Chondrocyte (in vitro differentiated cells): ENCODE data around the gene METTL22. TPM values are rescaled to one million over a fixed set of nuclear protein-coding genes. Genes with fewer than 3 reads are reported as not detected.

Experiments
- DNase-seq: peaks from one replicate; pipeline ENCODE4 v3.0.0; 2021; ENCODE audit warnings: mixed read lengths, low spot score
- H3K27ac Mint-ChIP-seq: one replicate; pipeline ENCODE4 v1.8.0; 2021; ENCODE audit warnings: mild to moderate bottlenecking, moderate library complexity, mixed read lengths; ENCODE audit not compliant: unreplicated experiment
- H3K27me3 Mint-ChIP-seq: 2 replicates; pipeline ENCODE4 v1.8.0; 2021; ENCODE audit warnings: low read depth, mixed read lengths
- H3K36me3 Mint-ChIP-seq: 2 replicates; pipeline ENCODE4 v1.8.0; 2021; ENCODE audit warnings: low read depth, mixed read lengths
- H3K4me1 Mint-ChIP-seq: 2 replicates; pipeline ENCODE4 v1.8.0; 2021; ENCODE audit warnings: low read depth, mild to moderate bottlenecking, mixed read lengths
- H3K4me3 Mint-ChIP-seq: one replicate; pipeline ENCODE4 v1.8.0; 2021; ENCODE audit warnings: mild to moderate bottlenecking, moderate library complexity, mixed read lengths; ENCODE audit not compliant: unreplicated experiment
- H3K9me3 Mint-ChIP-seq: 2 replicates; pipeline ENCODE4 v1.8.0; 2021; ENCODE audit warnings: low read depth, mixed read lengths
- CTCF ChIP-seq: fragments of 200-600 bp; sonication (generic); IDR thresholded peaks from 2 replicates; pipeline ENCODE4 v1.5.0; 2021; ENCODE audit warnings: antibody characterized with exemption, mild to moderate bottlenecking, moderate library complexity
- total RNA-seq: library from RNA; stranded (reverse); gene quantifications from 3 replicates; pipeline ENCODE4 v1.2.1, GENCODE V29; 2021

Gene METTL22
- total RNA-seq, 1 donor from 2014 or later, result 39.9 TPM

- Mint-ChIP-seq H3K4me1 (peaks cover 13% of the 10 kb centered on the region), H3K27ac (no peak overlapping the region), H3K9me3 (no peaks in the 10 kb centered on the region), H3K4me3 (no peak overlapping the region), H3K36me3 (no peaks in the 10 kb centered on the region), H3K27me3 (peaks cover 22% of the 10 kb centered on the region)
- TF ChIP-seq CTCF, result no peak
- no peak for DNase-seq
These were observed 38.3 kb upstream of the METTL22 start for GRCh38 chr16:8583199-8583598.

- H3K36me3 Mint-ChIP-seq, result no peaks in the 10 kb centered on the region
- H3K4me3 Mint-ChIP-seq, result no peak overlapping the region
- TF ChIP-seq CTCF, result no peak
- H3K27me3 Mint-ChIP-seq, result peaks cover 26% of the 10 kb centered on the region
- H3K9me3 Mint-ChIP-seq, result no peaks in the 10 kb centered on the region
- peaks cover 16% of the 10 kb centered on the region for H3K4me1 Mint-ChIP-seq
- DNase-seq, result no peak
- H3K27ac Mint-ChIP-seq, result no peak overlapping the region
These were observed 37.8 kb upstream of the METTL22 start for GRCh38 chr16:8583732-8584131.

- no peaks in the 10 kb centered on the region for H3K36me3 Mint-ChIP-seq
These were observed 36.5 kb upstream of the METTL22 start for GRCh38 chr16:8585041-8585440.

GRCh38 chr16:8585857-8586256 lies 35.6 kb upstream of the METTL22 start:
- no peaks in the 10 kb centered on the region for H3K36me3 Mint-ChIP-seq
- peaks cover 27% of the 10 kb centered on the region for H3K4me1 Mint-ChIP-seq
- H3K9me3 Mint-ChIP-seq, result no peaks in the 10 kb centered on the region
- TF ChIP-seq CTCF, result no peak
- H3K27me3 Mint-ChIP-seq, result peaks cover 38% of the 10 kb centered on the region
- H3K4me3 Mint-ChIP-seq, result no peak overlapping the region
- no peak for DNase-seq
- no peak overlapping the region for H3K27ac Mint-ChIP-seq

More at GRCh38 chr16:8585041-8585440, 36.5 kb upstream of the METTL22 start:
- no peak for DNase-seq
- H3K4me3 Mint-ChIP-seq, result no peak overlapping the region
- no peak for TF ChIP-seq CTCF
- peaks cover 25% of the 10 kb centered on the region for H3K4me1 Mint-ChIP-seq
- peaks cover 35% of the 10 kb centered on the region for H3K27me3 Mint-ChIP-seq
- no peaks in the 10 kb centered on the region for H3K9me3 Mint-ChIP-seq
- H3K27ac Mint-ChIP-seq, result no peak overlapping the region

- TF ChIP-seq CTCF, result no peak
- no peak overlapping the region for H3K27ac Mint-ChIP-seq
- peaks cover 22% of the 10 kb centered on the region for H3K4me1 Mint-ChIP-seq
- no peak for DNase-seq
- no peaks in the 10 kb centered on the region for H3K9me3 Mint-ChIP-seq
- H3K27me3 Mint-ChIP-seq, result peaks cover 38% of the 10 kb centered on the region
- H3K36me3 Mint-ChIP-seq, result no peaks in the 10 kb centered on the region
- no peak overlapping the region for H3K4me3 Mint-ChIP-seq
These were observed 34.4 kb upstream of the METTL22 start for GRCh38 chr16:8587065-8587464.
